Measurements from ENCODE around the gene MEX3B.
"Not testable (repeated sequence)": the region's sequence is repeated elsewhere in the genome, so short reads cannot be mapped to it uniquely, and the experiment has no call there.

MEX3B gene

GRCh38 chr15:82005239-82005638 is 40.6 kb downstream of the MEX3B start:
- no peak for DNase-seq (ENCODE audit: low read depth)

GRCh38 chr15:82003916-82004315 is 41.9 kb downstream of the MEX3B start:
- no peak for DNase-seq (ENCODE audit: low read depth)

GRCh38 chr15:81995081-81995480 is 50.7 kb downstream of the MEX3B start:
- not testable (repeated sequence) for DNase-seq (ENCODE audit: low read depth)

GRCh38 chr15:81992523-81992922 is 53.3 kb downstream of the MEX3B start:
- no peak for DNase-seq (ENCODE audit: low read depth)

Measured in stimulated activated CD8-positive, alpha-beta memory T cell treated with anti-CD3 and anti-CD28 coated beads, Interleukin-4, amount 100 ng/mL, for 24 hours (primary cell).